GM18909 (cell line): Measurements from ENCODE around the gene NRG4.
"Not testable (repeated sequence)": the region's sequence is repeated elsewhere in the genome, so short reads cannot be mapped to it uniquely, and the experiment has no call there.

Experiments
- ATAC-seq: cut with Tn5 transposase; IDR thresholded peaks from one replicate; pipeline ENCODE4 v1.9.1; 2021; ENCODE audit warnings: mild to moderate bottlenecking; ENCODE audit not compliant: unreplicated experiment, poor library complexity

NRG4 gene

DNA sequence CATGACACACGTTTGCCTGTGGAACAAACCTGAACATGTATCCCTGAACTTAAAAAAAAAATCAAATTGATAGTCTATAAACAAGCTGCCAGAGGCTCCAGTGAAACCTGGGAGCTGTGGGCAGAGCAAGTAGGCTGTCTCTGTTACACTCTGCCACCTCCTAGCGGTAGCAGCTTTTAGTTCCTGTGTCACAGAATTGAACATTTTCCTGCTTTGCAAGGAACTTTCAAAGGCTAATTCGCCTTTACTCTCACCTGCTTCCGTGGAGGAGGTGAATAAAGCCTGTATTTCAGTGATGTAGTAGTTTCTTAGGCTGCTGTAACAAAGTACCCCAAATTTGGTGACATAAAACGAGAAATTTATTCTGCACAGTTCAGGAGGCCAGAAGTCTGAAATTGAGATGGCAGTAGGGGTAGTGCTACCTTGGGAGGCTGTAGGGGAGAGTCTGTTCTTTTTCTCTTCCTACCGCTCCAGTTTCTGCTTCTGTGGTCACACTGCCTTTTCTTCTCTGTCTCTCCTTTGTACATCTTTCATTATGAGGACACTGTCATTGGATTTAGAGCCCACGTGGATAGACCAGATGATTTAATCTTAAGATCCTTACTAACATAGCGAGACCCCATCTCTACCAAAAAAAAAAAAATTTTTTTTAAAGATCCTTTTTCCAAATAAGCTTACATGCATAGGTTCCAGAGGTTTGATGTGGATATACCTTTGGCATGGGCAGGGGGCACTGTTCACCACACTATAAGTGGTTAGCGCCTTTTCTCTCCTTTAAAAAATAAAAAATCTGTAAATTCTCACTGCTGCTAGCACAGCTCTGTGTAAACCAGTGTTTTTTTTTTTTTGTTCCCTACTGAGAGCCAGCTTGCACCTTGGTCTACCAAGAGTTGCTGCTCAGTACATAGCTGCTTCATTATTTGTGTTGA, 83.3 kb downstream of the NRG4 start:
- ATAC-seq, result no peak

GRCh38 chr15:75927601-75928000, 84.6 kb downstream of the NRG4 start:
- no peak for ATAC-seq

DNA sequence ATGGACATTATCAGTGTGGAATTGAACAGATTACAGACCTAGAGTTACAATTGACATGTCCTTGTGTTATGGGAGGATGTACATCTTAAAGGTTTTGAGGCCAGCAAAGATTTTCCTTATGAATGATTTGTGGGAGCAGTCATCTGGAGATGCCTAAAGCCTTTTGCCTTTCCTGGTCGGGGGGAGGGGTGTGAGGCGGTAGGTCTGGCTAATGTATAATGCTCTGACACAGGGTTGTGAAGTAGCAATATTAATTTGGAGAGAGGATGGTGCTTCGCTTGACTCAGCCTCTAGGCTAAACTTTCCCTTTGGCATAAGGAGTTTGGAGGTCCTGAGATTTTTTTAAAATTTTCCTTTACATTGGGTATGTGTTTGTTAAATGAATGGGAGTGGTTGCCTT, 85.3 kb downstream of the NRG4 start:
- no peak for ATAC-seq

DNA sequence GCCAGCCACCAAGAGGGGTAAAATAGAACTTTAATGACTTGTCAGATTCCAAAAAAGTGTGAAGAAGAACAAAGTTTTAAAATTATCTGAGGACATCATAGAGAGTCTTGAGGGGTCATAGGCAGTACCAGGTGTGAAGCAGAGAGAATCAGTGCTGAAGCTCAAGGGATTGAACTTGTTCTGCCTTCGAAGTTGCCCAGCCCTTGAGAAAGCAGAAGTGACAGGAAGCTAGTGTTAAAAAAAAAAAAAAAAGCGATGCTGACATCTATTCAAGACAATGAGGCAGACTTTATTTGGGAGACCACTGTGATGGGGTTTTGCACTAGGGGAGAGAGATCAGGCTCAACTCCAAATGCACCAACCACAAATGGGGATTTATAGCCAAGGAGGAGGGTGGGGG, 86.8 kb downstream of the NRG4 start:
- ATAC-seq, result no peak

GRCh38 chr15:75924576-75924975, 87.6 kb downstream of the NRG4 start:
- no peak for ATAC-seq

DNA sequence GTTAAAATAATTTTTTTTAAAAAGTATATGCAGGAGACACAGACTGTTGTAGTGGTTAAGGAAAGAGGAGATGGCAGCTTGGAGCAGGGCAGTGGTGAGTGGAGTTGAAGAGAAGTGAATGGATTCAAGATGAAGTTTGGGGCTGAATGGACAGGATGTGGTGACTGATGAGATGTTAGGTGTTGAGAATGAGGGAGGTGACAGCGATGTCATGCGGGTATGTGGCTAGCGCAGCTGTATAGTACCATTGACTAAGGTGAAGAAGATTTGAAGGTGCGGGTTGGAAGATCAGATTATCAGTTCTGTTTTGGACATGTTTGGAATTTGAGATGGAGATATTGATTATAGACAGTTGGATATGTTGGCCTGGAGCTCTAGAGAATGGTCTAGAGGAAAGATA, 88.5 kb downstream of the NRG4 start:
- ATAC-seq, result no peak

- no peak for ATAC-seq
Measured at GRCh38 chr15:75921732-75922703, 90.2 kb downstream of the NRG4 start.

DNA sequence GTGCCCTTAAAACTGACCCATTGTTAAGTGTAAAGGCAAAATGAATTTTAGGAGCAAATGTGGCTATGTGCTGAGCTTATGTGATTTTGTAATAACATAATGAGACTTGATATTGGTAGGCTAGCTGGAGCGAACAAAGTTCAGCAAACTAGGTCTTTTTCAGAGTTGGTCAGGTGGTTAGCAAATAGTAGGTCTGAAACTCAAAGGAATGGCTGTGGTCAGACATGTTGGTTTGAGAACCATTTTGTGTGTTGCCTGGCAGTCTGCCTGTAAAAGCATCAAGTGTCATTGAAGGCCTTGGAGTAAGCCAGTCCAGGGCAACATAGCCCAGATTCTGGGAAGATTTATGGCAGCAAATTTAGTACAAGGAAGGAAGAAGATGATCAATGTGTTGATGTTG, 92.1 kb downstream of the NRG4 start:
- no peak for ATAC-seq

DNA sequence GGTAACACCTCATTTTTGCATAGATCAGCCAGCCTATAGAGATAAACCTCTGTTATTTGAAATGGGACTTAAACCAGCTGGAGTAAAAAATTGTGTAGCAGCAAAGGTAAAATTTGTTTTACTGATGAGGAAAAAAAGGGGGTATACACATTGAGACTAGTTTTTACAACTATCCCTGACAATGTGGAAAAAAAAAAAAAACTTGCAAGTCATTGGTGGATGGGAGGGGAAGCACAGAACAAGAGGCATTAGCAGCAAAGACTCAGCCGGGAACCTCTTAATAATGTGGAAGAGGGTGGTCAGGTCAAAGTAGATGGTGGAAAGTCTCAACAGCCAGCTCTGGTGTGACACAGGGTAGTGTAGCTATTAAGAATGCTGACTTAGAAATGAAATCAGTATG, 94.1 kb downstream of the NRG4 start:
- ATAC-seq, result no peak

- ATAC-seq, result no peak
Measured at GRCh38 chr15:75916978-75917377, 95.2 kb downstream of the NRG4 start.

DNA sequence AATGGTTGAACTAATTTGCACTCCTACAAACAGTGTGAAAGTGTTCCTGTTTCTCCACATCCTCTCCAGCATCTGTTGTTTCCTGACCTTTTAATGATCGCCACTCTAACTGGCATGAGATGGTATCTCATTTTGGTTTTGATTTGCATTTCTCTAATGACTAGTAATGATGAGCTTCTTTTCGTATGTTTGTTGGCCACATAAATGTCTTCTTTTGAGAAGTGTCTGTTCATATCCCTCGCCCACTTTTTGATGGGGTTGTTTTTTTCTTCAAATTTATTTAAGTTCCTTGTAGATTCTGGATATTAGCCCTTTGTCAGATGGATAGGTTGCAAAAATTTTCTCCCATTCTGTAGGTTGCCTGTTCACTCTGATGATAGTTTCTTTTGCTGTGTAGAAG, 101.9 kb downstream of the NRG4 start:
- ATAC-seq, result not testable (repeated sequence)

DNA sequence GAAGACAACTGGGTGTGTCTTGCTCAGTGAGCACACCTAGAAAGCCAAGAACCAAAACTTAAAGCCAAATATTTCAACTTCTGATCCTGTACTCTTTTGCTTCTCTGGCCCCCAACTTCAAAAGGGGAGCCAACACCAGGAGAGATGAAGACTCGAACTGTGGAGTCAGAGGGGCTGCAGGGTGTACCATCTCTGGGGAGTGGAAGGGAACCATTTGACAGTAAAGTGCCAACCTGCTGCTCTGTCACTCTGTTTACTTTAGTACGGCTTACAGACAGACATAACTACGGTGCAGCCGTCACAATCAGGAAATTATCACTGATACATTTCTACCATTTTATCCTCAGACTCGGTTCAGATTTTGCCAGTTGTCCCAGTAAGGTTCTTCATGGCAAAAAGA, 107.0 kb downstream of the NRG4 start:
- ATAC-seq, result no peak

- peak; percentile 89 for ATAC-seq
Measured at GRCh38 chr15:75903331-75904239, 108.6 kb downstream of the NRG4 start, which contains the start of gene FBXO22. TSS of gene FBXO22 (plus strand) at chr15:75903878. CDS start at chr15:75903964, 86 bp downstream.

- no peak for ATAC-seq
Measured at GRCh38 chr15:75902129-75902557, 110.1 kb downstream of the NRG4 start.

- no peak for ATAC-seq
Measured at GRCh38 chr15:75900577-75900976, 111.6 kb downstream of the NRG4 start.

GRCh38 chr15:75895731-75896130, 116.5 kb downstream of the NRG4 start:
- no peak for ATAC-seq

DNA sequence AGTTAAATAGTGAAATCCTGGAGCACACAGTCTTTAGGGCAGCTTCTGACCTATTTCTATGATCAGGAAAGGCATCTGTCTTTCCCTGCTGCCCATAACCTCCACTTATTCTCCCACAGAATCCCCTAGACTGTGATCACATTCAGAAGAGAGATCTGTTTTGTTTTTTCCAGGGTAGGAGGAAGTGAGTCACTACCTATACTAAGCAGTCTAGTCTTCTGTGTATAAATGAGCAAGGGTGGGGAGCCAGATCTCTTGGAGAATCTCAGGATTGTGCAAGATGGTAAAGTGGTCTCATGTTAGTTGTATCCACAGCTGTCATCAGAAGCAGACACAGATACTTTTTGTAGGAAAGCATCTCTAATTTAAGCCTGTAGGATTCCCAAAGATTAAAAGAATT, 120.3 kb downstream of the NRG4 start:
- no peak for ATAC-seq
